Endometrial microvascular endothelial cells (primary cell): ENCODE data around the gene TRIM4. TPM values are rescaled to one million over a fixed set of nuclear protein-coding genes. Genes with fewer than 3 reads are reported as not detected.
"Not testable (repeated sequence)": the region's sequence is repeated elsewhere in the genome, so short reads cannot be mapped to it uniquely, and the experiment has no call there.

Source experiments
- in situ Hi-C: cut with HindIII; loops from 2 replicates; pipeline ENCODE4 v1.10.0; 2017; ENCODE audit warnings: low sequenced_read_pairs, low pct_unique_long_range_greater_than_20kb; ENCODE audit errors: inconsistent ontology term
- total RNA-seq: library from RNA; depleted of rRNA; stranded (reverse); fragments of >200 nt; gene quantifications from one replicate; pipeline ENCODE4 v1.2.3, GENCODE V29; 2015; ENCODE audit errors: inconsistent ontology term

Gene TRIM4, protein sequence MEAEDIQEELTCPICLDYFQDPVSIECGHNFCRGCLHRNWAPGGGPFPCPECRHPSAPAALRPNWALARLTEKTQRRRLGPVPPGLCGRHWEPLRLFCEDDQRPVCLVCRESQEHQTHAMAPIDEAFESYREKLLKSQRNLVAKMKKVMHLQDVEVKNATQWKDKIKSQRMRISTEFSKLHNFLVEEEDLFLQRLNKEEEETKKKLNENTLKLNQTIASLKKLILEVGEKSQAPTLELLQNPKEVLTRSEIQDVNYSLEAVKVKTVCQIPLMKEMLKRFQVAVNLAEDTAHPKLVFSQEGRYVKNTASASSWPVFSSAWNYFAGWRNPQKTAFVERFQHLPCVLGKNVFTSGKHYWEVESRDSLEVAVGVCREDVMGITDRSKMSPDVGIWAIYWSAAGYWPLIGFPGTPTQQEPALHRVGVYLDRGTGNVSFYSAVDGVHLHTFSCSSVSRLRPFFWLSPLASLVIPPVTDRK
- total RNA-seq, result 25.3 TPM

DNA sequence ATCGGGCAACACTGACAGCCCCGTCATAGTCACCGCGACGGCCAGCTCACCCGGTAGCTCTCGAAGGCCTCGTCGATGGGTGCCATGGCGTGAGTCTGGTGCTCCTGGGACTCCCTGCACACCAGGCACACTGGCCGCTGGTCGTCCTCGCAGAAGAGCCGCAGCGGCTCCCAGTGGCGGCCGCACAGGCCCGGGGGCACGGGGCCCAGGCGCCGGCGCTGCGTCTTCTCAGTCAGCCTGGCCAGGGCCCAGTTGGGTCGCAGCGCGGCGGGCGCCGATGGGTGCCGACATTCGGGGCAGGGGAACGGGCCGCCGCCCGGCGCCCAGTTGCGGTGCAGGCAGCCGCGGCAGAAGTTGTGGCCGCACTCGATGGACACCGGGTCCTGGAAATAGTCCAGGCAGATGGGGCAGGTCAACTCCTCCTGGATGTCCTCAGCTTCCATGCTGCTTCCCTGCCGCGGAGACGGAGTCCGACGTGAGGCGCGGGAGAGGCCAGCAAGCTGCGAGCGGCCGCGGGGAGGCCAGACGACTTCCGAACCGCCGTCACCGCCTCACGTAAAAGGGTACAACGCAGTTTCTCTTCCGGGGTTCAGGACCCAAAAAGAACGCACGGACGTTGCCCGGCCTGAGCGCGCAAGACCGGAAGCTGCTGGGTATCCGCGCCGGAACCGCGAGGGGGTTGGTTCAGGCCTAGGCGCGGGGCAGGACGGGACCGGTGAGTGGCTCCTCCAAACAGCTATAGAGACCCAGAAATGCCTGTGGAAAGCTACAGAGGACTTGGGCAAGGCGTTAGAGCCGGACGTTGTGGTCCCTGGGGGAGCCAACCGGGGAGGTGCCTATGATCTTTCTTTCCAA, at the start of gene TRIM4:
Gene TRIM4 (minus strand): TSS at position 572 of the 855 bp plus-strand sequence. CDS start 129 bp downstream, at position 443.
- in situ Hi-C loops, result no loop called here

DNA sequence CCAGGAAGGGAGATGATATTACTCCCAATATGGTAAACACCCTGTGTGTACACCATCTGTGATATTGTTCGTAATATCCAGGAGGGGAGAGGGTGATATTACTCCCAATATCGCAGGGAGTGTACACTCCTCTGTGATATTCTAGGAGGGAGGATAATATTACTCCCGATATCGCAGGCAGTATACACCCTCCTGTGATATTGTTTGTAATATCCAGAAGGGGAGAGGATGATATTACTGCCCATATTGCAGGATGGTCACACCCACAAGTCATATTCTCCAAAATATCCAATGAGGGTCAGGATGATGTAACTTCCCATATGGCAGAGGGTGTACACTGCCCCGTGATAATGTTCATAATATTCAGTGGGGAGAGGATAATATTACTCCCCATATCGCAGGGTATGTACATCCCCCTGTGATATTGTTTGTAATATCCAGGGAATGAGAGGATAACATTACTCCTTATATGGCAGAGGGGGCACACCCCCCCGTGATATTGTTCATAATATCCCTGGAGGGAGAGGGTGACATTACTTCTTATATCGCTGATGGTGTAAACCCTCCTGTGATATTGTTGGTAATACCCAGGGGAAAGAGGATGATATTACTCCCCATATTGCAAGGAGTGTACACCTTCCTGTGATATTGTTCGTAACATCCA, 39.4 kb upstream of the TRIM4 start:
- in situ Hi-C loops, result no loop called here

DNA sequence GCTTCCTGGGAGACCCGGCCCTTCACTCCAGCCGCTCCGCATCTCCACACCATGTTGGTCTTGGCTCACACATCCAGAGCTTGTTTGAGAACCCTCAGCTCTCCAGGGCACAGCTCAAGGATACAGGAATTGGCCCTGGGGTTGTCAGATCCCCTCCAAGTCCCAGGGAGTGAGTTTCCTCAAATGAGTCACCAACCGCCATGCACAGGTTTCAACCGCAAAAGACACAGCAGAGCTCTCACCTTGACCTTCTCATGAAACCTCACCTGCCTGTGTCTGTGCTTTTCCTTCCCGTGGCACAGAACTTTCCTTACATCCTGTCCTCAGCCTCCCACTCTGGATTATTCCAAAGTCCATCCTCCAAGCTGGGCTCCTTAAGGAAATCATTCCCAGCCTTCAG, 35.9 kb upstream of the TRIM4 start:
- in situ Hi-C loops, result no loop called here

DNA sequence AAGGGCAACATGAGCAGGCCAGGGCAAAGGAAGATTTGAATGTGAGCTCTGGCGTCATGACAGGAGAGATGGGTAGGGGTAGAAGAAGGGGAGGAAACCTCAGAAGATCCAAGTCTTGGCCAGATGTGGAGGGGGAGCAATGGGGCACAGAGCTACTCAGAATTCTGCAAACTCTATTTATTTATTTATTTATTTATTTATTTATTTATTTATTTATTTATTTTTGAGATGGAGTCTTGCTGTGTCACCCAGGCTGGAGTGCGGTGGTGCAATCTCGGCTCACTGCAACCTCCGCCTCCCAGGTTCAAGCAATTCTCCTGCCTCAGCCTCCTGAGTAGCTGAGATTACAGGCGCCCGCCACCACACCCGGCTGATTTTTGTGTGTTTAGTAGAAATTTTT, 35.3 kb upstream of the TRIM4 start:
- in situ Hi-C loops, result not testable (repeated sequence)

DNA sequence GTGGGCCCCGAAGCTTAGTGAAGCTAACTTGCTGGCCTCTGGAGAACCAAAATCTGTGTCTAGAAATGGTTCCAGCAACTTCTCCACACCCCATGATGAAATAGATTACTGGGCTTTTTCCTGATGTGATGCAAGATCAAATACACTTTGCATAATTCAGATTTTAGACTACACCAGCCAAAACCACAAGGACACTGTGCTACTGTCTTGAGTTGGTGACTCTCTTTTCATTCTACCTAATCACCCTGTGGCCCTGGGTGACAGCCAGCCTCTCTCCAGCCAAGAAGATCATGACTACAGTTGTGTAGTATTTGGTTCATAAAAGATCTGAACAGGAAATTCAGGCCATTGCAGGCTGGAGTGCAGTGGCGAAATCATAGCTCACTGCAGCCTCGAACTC, 34.3 kb upstream of the TRIM4 start:
- in situ Hi-C loops, result no loop called here

DNA sequence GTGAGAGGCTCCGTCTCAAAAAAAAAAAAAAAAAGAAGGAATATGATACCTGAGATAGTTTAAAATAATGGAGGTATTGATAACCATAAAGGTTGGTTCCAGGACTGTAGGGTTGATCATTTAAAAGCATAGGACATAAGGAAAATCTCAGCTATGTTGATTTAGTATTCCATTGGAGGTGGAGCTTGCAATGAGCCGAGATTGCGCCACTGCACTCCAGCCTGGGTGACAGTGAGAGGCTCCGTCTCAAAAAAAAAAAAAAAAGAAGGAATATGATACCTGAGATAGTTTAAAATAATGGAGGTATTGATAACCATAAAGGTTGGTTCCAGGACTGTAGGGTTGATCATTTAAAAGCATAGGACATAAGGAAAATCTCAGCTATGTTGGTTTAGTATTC, 33.3 kb upstream of the TRIM4 start:
- in situ Hi-C loops, result not testable (repeated sequence)

DNA sequence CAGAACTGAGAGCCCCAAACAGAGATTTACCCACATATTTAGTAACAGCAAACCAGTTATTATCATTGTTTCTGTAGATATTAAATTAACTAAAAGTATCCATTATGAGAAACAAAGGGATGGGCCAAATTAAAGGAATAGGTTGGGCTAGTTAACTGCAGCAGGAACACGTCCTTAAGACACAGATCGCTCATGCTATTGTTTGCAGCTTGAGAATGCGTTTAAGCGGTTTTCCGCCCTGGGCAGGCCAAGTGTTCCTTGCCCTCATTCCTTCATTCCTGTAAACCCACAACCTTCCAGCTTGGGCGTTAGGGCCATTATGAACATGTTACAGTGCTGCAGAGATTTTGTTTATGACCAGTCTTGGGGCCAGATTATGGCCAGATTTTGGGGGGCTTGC, 31.5 kb upstream of the TRIM4 start:
- in situ Hi-C loops, result not testable (repeated sequence)

DNA sequence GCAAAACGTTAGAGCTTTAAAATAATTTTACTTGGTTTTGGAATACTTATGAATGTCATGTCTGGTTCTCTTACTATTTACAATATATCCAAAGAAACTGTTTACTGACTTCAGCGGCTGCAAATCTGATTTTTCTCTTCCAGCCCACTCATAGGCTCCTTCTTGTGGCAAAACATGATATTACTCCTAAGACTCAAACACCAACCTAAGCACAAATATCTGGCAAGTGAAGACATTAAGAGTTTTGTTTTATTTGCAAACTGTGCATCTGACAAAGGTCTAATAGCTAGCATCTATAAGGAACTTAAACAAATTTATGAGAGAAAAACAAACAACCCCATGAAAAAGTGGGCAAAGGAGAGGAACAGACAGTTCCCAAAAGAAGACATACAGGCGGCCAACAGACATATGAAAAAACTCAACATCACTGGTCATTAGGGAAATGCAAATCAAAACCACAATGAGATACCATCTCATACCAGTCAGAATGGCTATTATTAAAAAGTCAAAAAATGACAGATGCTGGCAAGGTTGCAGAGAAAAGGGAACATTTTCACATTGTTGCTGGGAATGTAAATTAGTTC, 30.4 kb upstream of the TRIM4 start:
- in situ Hi-C loops, result no loop called here

DNA sequence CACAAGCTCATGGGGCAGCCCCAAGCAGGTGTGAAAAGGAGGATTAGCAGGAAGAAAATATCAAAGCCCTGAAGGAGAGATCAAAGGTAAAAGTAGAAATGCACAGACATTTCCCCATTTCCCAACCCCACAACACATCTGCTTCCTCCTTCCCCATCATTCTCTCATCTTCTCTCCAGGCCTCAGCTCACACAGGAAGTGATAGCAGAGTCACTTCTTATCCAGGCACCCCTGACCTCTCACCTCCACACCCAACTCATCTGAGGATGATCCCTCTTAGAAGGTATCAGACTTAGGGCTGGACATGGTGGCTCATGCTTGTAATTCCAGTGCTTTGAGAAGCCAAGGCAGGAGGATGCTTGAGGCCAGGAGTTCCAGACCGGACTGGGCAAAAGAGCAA, 28.3 kb upstream of the TRIM4 start:
- in situ Hi-C loops, result no loop called here

DNA sequence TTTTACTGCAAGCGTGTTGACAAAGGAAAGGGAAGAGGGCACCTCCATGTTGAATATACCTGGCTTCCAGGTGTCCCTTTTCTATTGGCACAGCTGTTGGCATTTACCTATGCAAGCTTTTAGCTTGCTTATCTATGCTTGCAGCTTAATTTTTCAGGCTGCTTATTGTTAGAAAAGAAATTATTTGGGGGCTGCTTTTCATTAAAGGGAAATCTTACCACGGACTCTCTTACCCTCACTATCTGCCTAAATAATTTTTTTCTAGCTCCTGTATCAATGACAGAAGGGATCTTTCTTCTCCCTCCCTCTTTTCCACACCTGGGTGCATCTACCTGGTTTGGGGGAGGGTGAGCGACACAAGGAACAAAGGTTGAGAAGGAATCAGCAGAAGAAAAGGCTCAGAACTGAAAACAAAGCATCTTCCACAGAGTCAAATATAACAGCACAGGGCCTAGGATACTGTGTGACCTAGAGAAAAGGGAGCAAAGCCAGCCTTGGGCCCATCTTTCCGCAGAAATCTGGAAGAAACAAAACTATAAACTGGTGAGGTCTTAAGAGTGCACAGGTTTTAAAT, 25.3 kb upstream of the TRIM4 start:
- in situ Hi-C loops, result no loop called here

DNA sequence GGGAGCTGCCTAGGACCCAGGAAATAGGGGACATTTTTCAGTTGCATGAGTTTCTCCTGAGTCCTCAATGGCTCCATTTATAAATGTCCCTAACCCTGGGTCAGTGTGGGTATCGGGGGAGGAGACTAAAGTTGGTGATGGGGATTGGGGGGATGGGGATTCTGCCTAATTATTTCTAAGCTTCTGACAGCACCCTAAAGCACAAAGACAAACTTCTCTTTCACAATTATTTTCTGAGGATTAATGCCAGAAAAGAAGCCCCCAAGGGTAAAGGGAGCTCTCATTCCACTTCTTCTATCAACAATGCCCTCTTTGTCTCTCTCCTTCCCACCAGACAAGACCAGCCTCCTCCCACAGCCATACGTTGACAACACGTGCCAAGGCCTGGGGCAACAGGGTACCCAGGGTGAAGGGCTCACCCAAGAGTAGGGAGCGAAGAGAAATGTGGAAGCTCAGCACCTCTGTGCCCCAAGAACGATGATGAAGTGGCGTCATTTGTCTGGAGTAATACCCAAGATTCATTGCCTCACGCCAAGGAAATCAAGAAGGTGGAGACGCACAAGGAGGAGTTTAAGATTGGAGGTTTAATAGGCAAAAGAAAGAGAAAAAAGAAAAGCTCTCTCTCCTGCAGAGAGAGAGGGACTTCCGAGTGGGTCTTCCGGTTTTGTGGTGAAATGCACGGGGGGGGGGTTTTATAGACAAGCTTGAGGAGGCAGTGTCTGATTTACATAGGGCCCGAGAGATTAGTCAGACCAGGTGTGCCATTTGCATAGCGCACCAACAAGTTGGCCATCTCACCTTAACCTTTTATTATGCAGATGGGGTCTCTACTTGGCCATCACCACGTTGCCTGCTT, 24.5 kb upstream of the TRIM4 start:
- in situ Hi-C loops, result no loop called here

DNA sequence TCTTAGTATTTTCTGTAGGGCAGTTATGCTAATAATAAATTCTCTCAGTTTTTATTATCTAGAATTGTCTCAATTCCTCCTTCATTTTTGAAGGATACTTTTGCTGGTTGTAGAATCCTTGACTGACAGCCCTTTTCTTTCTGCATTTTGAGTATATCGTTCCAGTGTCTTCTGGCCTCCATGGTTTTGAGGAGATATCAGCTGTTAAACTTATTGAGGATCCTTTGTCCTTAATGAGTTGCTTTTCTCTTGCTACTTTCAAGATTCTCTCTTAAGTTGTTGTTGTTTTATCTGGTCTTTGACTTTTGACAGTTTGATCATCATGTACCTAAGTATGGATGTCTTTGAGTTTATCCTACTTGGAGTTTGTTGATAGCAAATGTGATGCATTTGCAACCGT, 19.0 kb upstream of the TRIM4 start:
- in situ Hi-C loops, result no loop called here

DNA sequence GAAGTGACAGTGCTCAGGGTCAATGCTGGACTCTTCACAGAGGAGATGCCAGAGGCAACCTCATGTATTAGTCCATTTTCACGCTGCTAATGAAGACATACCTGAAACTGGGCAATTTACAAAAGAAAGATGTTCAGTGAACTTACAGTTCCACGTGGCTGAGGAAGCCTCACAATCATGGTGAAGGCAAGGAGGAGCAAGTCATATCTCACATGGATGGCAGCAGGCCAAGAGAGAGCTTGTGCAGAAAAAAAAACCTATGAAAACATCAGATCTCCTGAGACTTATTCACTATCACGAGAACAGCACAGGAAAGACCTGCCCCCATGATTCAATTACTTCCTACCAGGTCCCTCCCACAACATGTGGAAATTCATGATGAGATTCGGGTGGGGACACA, 15.7 kb upstream of the TRIM4 start:
- in situ Hi-C loops, result not testable (repeated sequence)

DNA sequence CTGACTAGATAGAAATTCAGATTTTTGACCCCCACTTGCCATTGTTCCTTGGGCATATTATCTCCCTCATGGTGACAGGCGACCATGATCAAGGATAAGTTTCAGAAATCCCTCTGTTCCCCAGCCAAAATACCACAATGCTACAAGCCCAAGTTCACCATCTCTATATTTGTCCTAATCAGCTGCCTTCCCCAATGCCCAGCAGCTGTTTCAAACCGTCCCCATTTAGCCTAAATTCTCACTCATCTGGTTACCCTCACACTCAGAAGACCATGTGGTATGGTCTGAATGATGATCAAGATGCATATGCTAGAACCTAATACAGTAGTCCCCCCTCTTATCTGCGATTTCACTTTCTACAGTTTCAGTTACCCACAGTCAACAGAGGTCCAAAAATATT, 11.0 kb upstream of the TRIM4 start:
- in situ Hi-C loops, result no loop called here

DNA sequence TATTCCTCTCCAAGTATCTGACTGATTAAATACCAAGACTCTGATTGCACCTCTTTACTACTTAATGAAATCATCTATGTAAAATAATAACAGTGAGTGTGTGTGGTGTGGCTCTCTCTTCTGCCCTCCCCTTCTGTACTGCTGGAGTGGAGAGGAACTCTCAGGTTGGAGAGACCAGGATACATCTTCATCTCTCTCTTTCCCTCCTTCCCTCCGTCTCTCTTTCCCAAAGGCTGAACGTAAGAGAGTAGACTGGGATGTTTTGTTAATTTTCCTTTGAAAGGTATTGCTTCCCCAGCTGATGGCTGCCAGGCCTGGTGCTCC, 10.4 kb upstream of the TRIM4 start:
- in situ Hi-C loops, result no loop called here

DNA sequence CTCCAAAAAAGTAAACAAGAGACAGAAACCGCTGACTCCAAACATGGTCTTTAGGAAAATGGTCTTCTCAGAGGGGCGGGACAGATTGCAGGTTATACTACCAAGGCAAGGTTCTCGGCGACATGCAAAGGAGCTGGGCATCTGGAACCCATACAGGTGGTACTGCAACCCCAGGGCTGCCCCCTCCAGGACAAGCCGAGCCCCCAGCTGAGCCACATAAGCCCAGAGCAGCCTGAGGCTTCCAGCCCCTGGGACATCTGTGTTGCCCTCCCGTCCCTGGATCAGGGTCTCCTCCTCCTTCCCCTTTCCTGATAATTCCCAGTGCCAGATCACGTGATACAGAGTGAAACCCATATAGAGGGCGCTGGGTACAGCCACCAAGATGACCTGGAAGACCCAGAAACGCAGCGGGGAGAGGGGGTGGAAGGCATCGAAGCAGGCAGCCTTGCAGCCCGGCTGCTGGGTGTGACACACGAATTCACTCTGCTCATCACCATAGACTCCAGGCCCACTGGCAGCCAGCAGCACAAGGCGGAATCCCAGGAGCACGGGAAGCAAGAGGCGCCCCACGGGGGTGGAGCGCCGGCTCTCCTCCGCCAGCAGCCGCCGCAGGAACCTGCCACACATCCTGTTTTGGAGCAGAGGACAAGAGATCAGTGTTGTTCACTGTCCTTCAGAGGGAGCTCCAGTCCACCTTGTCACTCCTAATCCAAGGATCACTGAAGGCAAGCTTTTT, 9.8 kb upstream of the TRIM4 start, which contains the start of gene GJC3:
Gene GJC3 (minus strand): TSS at position 627 of the 736 bp plus-strand sequence. CDS start 0 bp downstream, at position 627.
- in situ Hi-C loops, result no loop called here

DNA sequence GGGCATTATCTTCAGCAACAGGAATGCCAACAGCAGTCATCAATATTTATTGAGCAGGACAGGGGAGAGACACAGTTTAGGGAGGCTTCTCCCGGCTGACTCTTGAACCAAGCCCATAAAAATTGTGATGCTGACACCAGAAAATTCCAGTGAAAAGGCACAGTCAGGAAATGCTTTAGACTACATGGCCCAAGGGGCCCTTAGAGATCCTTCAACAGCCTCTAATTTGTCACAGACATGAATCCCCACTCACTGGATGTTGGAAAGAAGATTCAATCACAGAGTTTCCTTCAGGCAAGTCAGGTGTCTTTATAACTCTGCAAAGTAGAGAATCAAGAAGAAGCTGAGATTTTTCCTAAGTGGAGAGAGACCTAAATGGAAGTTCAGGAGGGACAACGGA, 8.9 kb upstream of the TRIM4 start:
- in situ Hi-C loops, result no loop called here
